WI38 (cell line): ENCODE measurements around the gene FGF14.

Experiments used
- H3K4me3 ChIP-seq: 2 replicates; pipeline ENCODE4 v1.5.1; 2011; ENCODE audit warnings: low read depth, mild to moderate bottlenecking, control low read depth, low read length
- TF ChIP-seq, protein P1 (sequence below): IDR thresholded peaks from 2 replicates; pipeline ENCODE4 v1.5.1; 2012; ENCODE audit warnings: low read depth, mild to moderate bottlenecking, control low read depth, low read length

FGF14 gene

DNA sequence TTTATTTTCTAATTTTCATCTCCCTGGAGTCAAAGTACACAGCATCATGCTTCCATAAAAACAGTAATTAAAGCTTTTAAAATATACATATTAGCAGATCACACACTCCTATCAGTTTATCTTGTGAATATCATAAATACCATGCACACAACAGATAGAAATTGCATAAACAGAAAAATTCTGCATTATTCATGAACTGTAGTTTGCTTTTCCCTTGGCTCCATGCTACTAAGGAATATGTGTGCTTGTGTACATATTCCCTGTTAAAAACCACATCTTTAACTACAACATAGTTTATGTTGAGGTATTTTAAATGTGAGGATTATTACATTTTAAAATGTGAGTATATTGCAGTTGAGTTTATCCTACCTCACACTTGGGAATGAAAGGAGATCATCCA, 193.5 kb downstream of the FGF14 start:
- H3K4me3 ChIP-seq, result no peak overlapping the region
- TF ChIP-seq, protein P1, sequence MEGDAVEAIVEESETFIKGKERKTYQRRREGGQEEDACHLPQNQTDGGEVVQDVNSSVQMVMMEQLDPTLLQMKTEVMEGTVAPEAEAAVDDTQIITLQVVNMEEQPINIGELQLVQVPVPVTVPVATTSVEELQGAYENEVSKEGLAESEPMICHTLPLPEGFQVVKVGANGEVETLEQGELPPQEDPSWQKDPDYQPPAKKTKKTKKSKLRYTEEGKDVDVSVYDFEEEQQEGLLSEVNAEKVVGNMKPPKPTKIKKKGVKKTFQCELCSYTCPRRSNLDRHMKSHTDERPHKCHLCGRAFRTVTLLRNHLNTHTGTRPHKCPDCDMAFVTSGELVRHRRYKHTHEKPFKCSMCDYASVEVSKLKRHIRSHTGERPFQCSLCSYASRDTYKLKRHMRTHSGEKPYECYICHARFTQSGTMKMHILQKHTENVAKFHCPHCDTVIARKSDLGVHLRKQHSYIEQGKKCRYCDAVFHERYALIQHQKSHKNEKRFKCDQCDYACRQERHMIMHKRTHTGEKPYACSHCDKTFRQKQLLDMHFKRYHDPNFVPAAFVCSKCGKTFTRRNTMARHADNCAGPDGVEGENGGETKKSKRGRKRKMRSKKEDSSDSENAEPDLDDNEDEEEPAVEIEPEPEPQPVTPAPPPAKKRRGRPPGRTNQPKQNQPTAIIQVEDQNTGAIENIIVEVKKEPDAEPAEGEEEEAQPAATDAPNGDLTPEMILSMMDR, result no peak

DNA sequence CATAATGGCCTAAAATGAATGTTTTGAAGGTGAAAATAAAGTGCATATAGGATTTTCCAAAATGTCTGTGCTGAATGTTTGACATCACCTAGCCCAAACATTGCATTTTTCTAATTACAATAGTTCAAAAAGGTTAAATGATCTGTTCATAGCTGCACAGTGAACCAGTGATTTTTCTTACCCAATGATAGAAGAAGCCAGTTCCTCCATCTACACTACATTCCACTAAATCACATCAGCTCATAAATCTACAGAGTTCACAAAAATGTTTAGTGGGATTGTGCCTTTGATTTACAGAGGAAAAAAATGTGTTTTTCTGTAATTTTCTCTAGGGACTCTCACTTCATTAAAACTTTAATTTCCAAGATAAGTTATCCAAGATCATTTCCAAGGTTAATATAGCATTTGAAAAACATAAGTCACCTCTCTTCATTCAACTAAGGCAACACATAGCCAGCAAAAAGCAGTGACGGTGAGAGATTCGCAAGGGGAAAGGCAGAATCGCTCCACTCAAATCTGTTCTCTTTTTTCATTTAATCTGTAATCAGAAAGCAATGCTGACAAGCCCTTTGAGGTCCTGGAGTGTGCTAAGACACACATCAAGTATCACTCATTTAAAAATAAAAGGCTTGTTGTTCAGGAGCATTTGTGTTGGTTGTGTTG, 194.0 kb downstream of the FGF14 start:
- TF ChIP-seq, protein P1, result no peak
- H3K4me3 ChIP-seq, result no peak overlapping the region

DNA sequence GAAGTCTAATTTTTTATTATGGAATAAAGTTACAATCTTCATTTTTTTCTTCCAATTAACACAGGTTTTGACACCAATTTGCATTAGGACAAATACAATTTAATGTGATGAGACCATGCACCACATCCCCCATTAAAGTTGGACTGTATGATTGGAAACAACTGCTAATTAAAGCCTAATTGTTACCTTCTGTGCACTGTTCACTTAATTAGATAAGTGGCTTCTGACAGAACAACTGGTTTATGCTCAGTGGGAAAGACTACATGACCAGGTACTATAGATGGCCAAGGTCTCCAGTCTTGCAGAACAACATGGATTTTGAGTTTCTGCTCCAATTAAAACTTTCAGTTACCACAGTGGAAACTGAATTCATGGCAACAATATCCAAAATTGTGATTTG, 198.1 kb downstream of the FGF14 start:
- TF ChIP-seq, protein P1, result no peak
- no peak overlapping the region for H3K4me3 ChIP-seq

DNA sequence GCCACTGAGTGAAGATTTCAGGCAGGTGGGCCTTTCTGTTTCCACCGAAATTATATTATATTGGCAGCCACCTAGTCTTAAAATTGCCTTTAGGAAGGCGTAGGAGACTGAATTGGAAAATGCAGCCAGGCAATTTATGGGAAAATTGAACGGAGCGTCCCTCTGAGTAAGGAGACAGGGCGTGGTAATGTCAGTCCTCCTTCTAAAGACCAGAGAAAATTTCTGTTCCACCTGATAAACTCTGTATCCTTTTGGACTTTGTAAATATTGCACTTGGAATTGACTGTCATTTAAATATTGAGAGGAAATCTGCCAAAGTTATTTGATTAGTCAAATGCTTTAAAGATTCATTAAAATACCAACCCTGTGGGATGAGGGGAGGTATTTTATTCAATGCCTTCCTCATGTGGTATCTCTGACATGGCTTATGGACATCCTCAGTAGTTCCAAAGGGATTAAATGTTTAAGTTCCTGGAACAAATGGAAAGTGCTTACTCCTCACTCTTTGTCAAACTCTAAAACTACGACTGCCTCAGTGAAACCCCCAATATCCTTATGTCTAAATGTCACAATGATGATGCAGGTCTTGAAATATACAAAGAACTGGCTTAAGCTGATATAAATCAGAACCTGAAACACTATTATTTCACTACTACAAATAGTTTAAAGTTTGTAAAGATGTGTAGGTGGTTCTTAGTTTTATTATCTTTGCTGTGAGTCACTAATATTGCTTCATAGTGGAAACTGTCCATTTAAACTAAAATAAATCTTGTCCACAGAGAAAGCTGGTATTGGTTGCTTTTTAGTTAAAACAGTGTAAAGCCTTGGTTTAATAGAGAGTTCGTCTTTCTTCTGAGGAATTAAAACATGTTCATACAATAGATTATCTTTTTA, 203.2 kb downstream of the FGF14 start:
- TF ChIP-seq, protein P1, result no peak
- no peak overlapping the region for H3K4me3 ChIP-seq

DNA sequence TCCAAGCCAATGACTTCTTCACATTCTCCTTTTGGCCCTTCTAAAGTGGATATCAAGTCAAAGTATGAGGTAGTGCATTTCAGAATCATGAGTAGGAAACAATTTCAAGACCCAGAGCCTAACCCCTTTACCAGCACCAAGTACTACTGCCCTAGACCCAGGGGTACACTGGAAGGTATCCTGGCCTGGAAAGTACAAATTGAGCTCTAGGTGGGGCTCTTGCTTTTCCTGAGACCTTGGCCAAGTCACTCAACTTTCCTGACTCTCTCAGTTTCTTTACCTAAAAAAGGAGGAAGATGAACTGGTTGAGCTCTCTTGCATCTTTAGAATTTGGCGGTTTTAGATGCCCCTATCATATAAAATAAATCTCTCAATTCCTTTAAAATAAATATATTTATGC, 204.7 kb downstream of the FGF14 start:
- TF ChIP-seq, protein P1, result no peak
- no peak overlapping the region for H3K4me3 ChIP-seq

DNA sequence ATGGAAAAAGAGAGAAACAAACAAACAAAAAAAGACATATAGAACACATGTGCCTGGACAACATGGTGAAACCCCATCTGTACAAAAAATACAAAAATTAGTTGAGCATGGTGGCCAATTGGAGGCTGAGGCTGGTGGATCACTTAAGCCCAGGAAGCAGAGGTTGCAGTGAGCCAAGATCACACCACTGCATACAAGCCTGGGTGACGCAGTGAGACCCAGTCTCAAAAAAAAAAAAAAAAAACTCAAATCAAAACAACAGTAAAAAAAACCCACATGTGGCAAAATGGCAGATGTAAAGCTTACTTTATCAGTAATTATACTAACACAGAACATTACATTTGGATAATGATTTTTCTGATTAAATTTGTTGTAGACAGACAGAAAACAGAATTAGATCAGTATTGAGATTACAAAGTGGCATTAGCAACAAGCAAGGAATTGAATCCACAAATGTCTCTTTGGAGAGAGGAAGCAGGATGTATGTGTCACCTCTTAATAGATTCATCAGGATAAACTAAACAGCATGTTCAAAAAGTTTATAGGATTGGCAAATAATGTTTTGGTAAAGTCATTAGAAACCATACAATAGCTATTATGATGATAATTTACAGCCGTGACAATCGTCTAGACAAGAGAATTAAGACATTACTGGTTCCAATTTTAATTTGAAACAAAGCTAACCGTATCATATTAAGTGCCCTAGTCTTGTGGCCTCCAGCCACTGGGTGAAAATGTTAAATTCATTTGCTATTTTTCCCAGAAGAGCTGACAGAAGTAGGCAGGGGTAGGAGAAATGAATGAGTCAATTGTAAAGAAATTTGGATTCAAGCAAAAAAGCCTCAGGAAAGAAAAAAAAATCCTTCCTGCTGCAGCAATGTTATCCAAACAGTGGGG, 206.0 kb downstream of the FGF14 start:
- TF ChIP-seq, protein P1, result no peak
- H3K4me3 ChIP-seq, result no peak overlapping the region
